Keratinocyte (primary cell): ENCODE measurements around the gene RABGEF1. TPM values are rescaled to one million over a fixed set of nuclear protein-coding genes. Genes with fewer than 3 reads are reported as not detected.
"Not testable (repeated sequence)": the region's sequence is repeated elsewhere in the genome, so short reads cannot be mapped to it uniquely, and the experiment has no call there.

Experiments
- DNase-seq: peaks from one replicate; pipeline ENCODE4 v3.0.0-alpha.2; 2011; ENCODE audit warnings: low read depth, missing footprints, low spot score
- FAIRE-seq: peaks from 2 replicates; lab custom pipeline; 2011; peaks lifted over from hg19 to GRCh38; lab: Jason Lieb, UNC
- H2AFZ ChIP-seq: 2 replicates; pipeline ENCODE4 v1.6.0; 2012; ENCODE audit warnings: low read length, control low read depth, inconsistent platforms; ENCODE audit not compliant: control insufficient read depth
- H3K27ac ChIP-seq: 2 replicates; pipeline ENCODE4 v1.5.1; 2011; ENCODE audit warnings: low read length; ENCODE audit not compliant: control insufficient read depth, insufficient read depth
- H3K27me3 ChIP-seq: 3 replicates; pipeline ENCODE4 v1.6.0; 2011; ENCODE audit warnings: low read length; ENCODE audit not compliant: control insufficient read depth, insufficient read depth; ENCODE audit errors: extremely low read depth
- H3K36me3 ChIP-seq, 2 experiments: 2 replicates in 1 of 2; 3 replicates in 1 of 2; pipeline ENCODE4 v1.5.1; 2011; ENCODE audit warnings: low read length in 2 of 2, mild to moderate bottlenecking in 1 of 2; ENCODE audit not compliant: control insufficient read depth in 2 of 2, insufficient read depth in 2 of 2; ENCODE audit errors: extremely low read depth in 1 of 2
- H3K4me1 ChIP-seq: 3 replicates; pipeline ENCODE4 v1.5.1; 2011; ENCODE audit warnings: low read length; ENCODE audit not compliant: control insufficient read depth, insufficient read depth; ENCODE audit errors: extremely low read depth
- H3K4me2 ChIP-seq: 3 replicates; pipeline ENCODE4 v1.6.0; 2011; ENCODE audit warnings: low read depth, low read length; ENCODE audit not compliant: control insufficient read depth, insufficient read depth; ENCODE audit errors: extremely low read depth
- H3K4me3 ChIP-seq, 3 experiments: fragments of 200-600 bp in 1 of 3; sonication (generic) in 1 of 3; 2 replicates in 2 of 3; 3 replicates in 1 of 3; pipeline ENCODE4 v1.5.1; 2011 to 2016; ENCODE audit warnings: low read length in 3 of 3, mild to moderate bottlenecking in 3 of 3, control low read depth in 2 of 3, inconsistent platforms in 1 of 3, low read depth in 1 of 3, mixed read lengths in 1 of 3, mixed run types in 1 of 3, moderate library complexity in 1 of 3; ENCODE audit not compliant: control insufficient read depth in 2 of 3, insufficient read depth in 2 of 3; ENCODE audit errors: extremely low read depth in 1 of 3
- H3K79me2 ChIP-seq: 2 replicates; pipeline ENCODE4 v1.6.0; 2012; ENCODE audit warnings: low read length; ENCODE audit not compliant: control insufficient read depth, insufficient read depth
- H3K9ac ChIP-seq: 3 replicates; pipeline ENCODE4 v1.6.0; 2011; ENCODE audit warnings: low read length; ENCODE audit not compliant: control insufficient read depth, insufficient read depth; ENCODE audit errors: extremely low read depth
- H3K9me1 ChIP-seq: 3 replicates; pipeline ENCODE4 v1.6.0; 2011; ENCODE audit warnings: low read length; ENCODE audit not compliant: control insufficient read depth, insufficient read depth; ENCODE audit errors: extremely low read depth
- H3K9me3 ChIP-seq: 2 replicates; pipeline ENCODE4 v1.5.1; 2012; ENCODE audit warnings: low read depth, low read length; ENCODE audit not compliant: control insufficient read depth
- H4K20me1 ChIP-seq: 3 replicates; pipeline ENCODE4 v1.6.0; 2011; ENCODE audit warnings: low read length; ENCODE audit not compliant: control insufficient read depth, insufficient read depth; ENCODE audit errors: extremely low read depth
- CTCF ChIP-seq, 3 experiments: IDR thresholded peaks in 1 of 3; conservative IDR thresholded peaks in 1 of 3; optimal IDR thresholded peaks in 1 of 3; 2 replicates in 2 of 3; 3 replicates in 1 of 3; pipeline versions ENCODE3 to v1.5.1; 2011; ENCODE audit warnings: low read length in 3 of 3, mild to moderate bottlenecking in 3 of 3, moderate library complexity in 2 of 3, control low read depth in 1 of 3, inconsistent platforms in 1 of 3; ENCODE audit not compliant: insufficient read depth in 2 of 3; ENCODE audit errors: extremely low read depth in 1 of 3
- EZH2 ChIP-seq: IDR thresholded peaks from one replicate; pipeline ENCODE4 v1.6.1; 2012; ENCODE audit warnings: inconsistent platforms, mild to moderate bottlenecking, low read length, moderate library complexity
- dilution Hi-C: fragments of 300-500 bp; cut with MboI; formaldehyde crosslinking; loops from one replicate; pipeline ENCODE4 v1.7.0; 2020; ENCODE audit warnings: low sequenced_read_pairs; ENCODE audit not compliant: extremely low pct_ligation_motif_present
- polyA plus RNA-seq, 5 experiments: library from polyadenylated mRNA; depleted of rRNA in 3 of 5; stranded (reverse) in 3 of 5; stranded (forward) in 1 of 5; unstranded in 1 of 5; fragments of >200 nt; gene quantifications; 1 replicate in 1 of 5; 2 replicates in 3 of 5; 3 replicates in 1 of 5; pipeline versions ENCODE4 v1.2.1 to v1.2.3, GENCODE V29; 2011 to 2012; ENCODE audit warnings: missing spikeins in 2 of 5, low read depth in 1 of 5, low replicate concordance in 1 of 5

The RABGEF1 gene
- polyA plus RNA-seq, 1 donor (not counting 4 experiments of a cell fraction or from before 2014, with no cell fraction given) = 58.2 TPM

- H3K4me2 ChIP-seq, H4K20me1 ChIP-seq, H3K9me3 ChIP-seq, H2AFZ ChIP-seq, H3K9me1 ChIP-seq, FAIRE-seq, H3K4me3 ChIP-seq, H3K36me3 ChIP-seq, H3K27me3 ChIP-seq, H3K27ac ChIP-seq, H3K4me1 ChIP-seq, H3K9ac ChIP-seq, DNase-seq, dilution Hi-C loops: not testable (repeated sequence)
- peaks cover 89% of the 10 kb centered on the region for H3K79me2 ChIP-seq
Observed at GRCh38 chr7:66765322-66766025, 24.9 kb downstream of the RABGEF1 start.

- FAIRE-seq = no peak
- H3K4me3 ChIP-seq = no peak overlapping the region
- no peak overlapping the region for H3K27ac ChIP-seq
- no peak overlapping the region for H2AFZ ChIP-seq
- H4K20me1 ChIP-seq = no peaks in the 10 kb centered on the region
- no peak for TF ChIP-seq CTCF (optimal IDR thresholded peaks at IDR 0.05 in 1 of 3, IDR thresholded peaks at IDR 0.05 in 1 of 3, conservative IDR thresholded peaks at IDR 0.05 in 1 of 3; ENCODE audit: extremely low read depth in 1 of 3, insufficient read depth in 2 of 3, low read length in 3 of 3)
- no peak for TF ChIP-seq EZH2
- no peaks in the 10 kb centered on the region for H3K27me3 ChIP-seq
- no peak for DNase-seq
- no peaks in the 10 kb centered on the region for H3K9me1 ChIP-seq
- peaks cover 88% of the 10 kb centered on the region for H3K79me2 ChIP-seq
- no peak overlapping the region for H3K9ac ChIP-seq
- H3K4me1 ChIP-seq = no peaks in the 10 kb centered on the region
- H3K36me3 ChIP-seq = peaks cover 0 to 7% of the 10 kb centered on the region in 2 experiments
- H3K4me2 ChIP-seq = no peak overlapping the region
- dilution Hi-C loops = no loop called here
- no peaks in the 10 kb centered on the region for H3K9me3 ChIP-seq
Observed at GRCh38 chr7:66766041-66766440, 25.5 kb downstream of the RABGEF1 start.

- H3K9me3 ChIP-seq, FAIRE-seq, H3K4me1 ChIP-seq, H3K9me1 ChIP-seq, H3K27ac ChIP-seq, dilution Hi-C loops, H3K9ac ChIP-seq, H3K4me2 ChIP-seq, H2AFZ ChIP-seq, H3K36me3 ChIP-seq, H4K20me1 ChIP-seq, H3K4me3 ChIP-seq, DNase-seq, H3K27me3 ChIP-seq: not testable (repeated sequence)
- peaks cover 81% of the 10 kb centered on the region for H3K79me2 ChIP-seq
Observed at GRCh38 chr7:66767486-66767885, 27.0 kb downstream of the RABGEF1 start.
